HL-60 (cell line): Measurements from ENCODE around the gene HK1.

Experiments used
- CTCF ChIP-seq: IDR thresholded peaks from one replicate; pipeline ENCODE4 v1.5.1; 2011; ENCODE audit warnings: low read length, control low read depth, inconsistent platforms; ENCODE audit not compliant: insufficient read depth
- GABPA ChIP-seq: IDR thresholded peaks from 2 replicates; pipeline ENCODE4 v1.6.1; 2012; ENCODE audit warnings: low read depth
- POLR2AphosphoS5 ChIP-seq: IDR thresholded peaks from 2 replicates; pipeline ENCODE4 v1.6.1; 2012; ENCODE audit warnings: low read depth
- REST ChIP-seq: IDR thresholded peaks from 2 replicates; pipeline ENCODE4 v1.6.1; 2012; ENCODE audit warnings: low read depth; ENCODE audit not compliant: insufficient replicate concordance
- SPI1 ChIP-seq: IDR thresholded peaks from 2 replicates; pipeline ENCODE4 v1.6.1; 2012; ENCODE audit warnings: low read depth, mild to moderate bottlenecking, borderline replicate concordance

GRCh38 chr10:69247313-69247710, 31.0 kb upstream of the HK1 start:
- TF ChIP-seq CTCF (no peak), POLR2AphosphoS5 (no peak), GABPA (no peak), REST (no peak), SPI1 (no peak)
